Measurements from ENCODE around the gene UTP14A.
"Not testable (repeated sequence)": the region's sequence is repeated elsewhere in the genome, so short reads cannot be mapped to it uniquely, and the experiment has no call there.

The UTP14A gene

GRCh38 chrX:129905787-129906580 is at the start of gene UTP14A:
UTP14A (plus strand) TSS chrX:129906164; CDS start chrX:129906211, 47 bp downstream.
- DNase-seq (ENCODE audit: low spot score), result peak; percentile 96

- DNase-seq (ENCODE audit: low spot score), result not testable (repeated sequence)
These were observed 46.8 kb upstream of the UTP14A start for GRCh38 chrX:129859134-129859533.

DNA sequence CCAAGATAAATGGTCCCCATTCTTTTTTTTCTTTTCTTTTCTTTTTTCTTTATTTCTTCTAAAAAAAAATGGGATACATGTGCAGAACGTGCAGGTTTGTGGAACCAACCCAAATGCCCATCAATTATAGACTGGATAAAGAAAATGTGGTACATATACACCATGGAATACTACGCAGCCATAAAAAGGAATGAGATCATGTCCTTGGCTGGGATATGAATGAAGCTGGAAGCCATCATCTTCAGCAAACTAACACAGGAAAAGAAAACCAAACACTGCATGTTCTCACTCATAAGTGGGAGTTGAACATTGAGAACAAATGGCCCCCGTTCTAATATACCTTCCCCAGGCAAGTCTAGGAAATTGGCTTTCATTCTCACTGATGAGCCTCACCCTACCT is 39.6 kb upstream of the UTP14A start:
- DNase-seq (ENCODE audit: low spot score), result not testable (repeated sequence)

GRCh38 chrX:129872524-129872923 is 33.4 kb upstream of the UTP14A start:
- no peak for DNase-seq (ENCODE audit: low spot score)

GRCh38 chrX:129875669-129876068 is 30.3 kb upstream of the UTP14A start:
- DNase-seq (ENCODE audit: low spot score), result peak; percentile 78

DNA sequence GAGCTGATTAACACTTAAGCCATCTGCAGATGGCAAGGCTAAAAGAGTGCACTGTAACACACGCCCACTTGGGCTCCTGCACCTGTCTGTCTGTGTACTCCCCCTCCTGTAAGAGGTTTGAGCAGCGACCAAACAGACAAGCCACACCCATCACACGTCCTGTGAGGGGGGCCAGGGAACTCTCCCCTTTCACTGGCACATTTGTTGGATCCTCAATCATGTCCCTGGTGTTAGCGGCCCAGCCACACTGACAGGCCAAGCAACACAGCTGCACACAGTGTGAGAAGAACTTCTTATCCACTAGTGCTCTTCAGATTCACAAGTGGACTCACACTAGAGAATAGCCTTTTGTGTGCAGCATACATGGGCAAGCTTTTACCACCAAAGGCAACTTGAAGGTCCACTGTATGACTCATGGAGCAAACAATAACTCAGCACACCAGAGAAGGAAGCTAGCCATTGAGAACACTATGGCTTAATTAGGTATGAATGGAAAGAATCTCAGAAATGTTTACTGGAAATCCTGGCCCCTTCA is 29.1 kb upstream of the UTP14A start:
- DNase-seq (ENCODE audit: low spot score), result peak; percentile 88

DNA sequence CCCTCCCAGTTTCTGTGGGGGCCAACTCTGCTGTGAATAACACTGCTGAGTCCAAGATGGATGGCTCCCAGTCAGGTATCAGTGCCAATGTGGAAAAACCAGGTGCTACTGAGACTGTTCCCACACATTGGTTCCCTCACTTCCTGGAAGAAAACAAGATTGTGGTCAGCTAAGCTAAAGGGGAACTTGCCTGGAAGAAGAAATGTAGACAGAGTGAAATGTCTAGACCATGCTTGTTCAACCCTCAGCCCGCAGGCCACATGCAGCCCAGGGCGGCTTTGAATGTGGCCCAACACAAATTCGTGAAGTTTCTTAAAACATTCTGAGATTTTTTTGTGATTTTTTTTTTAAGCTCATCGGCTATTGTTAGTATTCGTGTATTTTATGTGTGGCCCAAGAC is 28.6 kb upstream of the UTP14A start:
- DNase-seq (ENCODE audit: low spot score), result peak; percentile 30

DNA sequence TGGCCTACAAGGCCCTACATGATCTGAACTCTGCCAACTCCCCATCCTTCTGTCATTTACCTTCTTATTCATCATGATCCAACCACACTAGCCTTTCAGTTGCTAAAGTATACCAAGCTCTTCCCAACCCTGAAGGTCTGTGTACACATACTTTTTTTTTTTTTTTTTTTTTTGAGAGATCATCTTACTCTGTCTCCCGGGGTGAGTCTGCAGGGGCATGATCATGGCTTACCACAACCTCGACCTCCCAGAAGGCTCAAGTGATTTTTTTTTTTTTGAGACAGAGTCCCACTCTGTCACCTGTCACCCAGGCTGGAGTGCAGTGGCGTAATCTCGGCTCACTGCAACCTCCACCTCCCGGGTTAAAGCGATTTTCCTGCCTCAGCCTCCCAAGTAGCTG is 5.9 kb upstream of the UTP14A start:
- DNase-seq (ENCODE audit: low spot score), result no peak

- DNase-seq (ENCODE audit: low spot score), result peak; percentile 87
These were observed 2.7 kb downstream of the UTP14A start for GRCh38 chrX:129908636-129909035.

DNA sequence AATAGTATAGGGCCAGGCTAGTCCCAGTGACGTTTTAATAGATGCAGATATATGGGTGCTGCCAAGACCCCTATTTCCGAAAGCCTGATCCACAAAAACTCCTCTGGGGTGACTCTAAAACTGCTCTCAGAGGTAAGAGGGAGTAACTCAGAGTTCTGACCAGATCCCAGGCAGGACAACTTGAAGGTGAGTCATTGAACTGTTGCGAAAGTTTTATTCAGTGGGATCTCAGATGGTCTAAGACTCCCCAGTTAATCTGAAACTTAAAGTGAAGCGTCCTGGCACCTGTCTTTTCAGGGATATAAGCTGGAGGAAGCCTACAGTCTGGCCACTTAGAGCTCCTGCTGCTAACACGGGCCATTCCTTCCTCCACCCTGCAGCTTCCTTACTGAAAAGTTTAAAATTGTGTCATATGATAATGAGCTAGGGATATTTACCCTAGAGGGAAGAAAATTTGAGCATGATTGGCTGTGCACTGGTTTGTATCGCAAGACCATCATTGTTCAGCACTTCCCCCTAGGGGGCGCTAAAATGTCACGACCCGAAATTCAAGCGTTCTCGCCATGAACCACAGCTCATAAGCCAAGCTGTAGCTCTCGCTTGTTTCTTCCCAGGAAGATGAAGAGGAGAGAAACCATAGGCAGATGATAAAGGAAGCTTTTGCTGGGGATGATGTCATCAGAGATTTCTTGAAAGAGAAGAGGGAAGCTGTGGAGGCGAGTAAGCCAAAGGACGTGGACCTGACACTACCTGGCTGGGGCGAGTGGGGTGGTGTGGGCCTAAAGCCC is 19.5 kb downstream of the UTP14A start:
- DNase-seq (ENCODE audit: low spot score), result peak; percentile 55

DNA sequence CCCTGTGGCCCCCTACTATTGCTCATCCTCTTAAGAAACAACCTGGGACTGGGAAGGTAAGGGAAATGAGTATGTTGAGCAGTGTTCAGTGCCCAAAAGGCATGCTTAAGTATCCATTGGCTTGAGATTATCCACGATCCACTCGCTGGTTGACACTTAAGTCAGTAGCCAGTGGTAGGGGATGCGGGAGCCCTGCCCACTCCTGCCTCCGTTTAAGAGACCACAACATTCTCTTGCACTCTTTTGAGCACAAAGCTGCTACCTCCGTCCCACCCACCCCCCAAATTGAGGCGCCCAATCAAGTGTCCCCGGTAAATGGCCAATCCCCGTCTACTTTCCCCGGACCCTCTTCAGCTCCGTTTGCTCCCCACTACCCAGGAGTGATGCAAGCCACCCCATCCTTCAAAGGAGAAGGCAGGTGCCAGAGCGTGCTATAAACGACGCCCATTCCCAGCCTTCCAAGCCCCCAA is 25.0 kb downstream of the UTP14A start:
- DNase-seq (ENCODE audit: low spot score), result no peak

DNA sequence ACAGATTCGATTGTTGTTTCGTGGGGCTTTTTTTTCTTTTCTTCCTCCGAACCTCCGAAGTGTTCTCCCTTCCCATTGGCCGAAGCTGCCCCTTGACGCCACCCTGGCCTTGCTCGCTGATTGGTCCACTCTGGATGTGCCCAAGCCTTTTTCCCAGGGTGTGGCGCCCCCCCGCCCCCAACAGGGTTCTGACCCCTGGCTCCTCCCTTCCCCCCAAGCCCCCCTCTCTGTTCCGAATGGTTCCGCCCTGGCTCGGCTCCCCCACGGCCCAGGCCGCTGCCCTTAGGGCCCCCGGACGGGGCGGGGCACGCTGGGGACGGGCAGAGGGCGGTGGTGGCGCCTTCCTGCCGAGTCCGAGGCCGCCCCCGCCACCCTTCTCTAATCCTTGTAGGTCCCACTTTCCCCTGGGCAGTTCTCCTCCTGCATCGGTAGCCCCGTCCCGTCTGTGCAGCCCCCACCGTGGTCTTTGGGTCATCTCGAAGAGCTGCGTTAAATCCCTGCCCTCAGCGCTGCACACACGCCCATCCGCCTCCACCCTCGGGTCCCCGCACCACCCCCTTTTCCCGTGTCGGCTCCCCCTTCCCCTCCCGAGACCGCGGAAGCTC is 25.5 kb downstream of the UTP14A start:
- DNase-seq (ENCODE audit: low spot score), result peak; percentile 90

DNA sequence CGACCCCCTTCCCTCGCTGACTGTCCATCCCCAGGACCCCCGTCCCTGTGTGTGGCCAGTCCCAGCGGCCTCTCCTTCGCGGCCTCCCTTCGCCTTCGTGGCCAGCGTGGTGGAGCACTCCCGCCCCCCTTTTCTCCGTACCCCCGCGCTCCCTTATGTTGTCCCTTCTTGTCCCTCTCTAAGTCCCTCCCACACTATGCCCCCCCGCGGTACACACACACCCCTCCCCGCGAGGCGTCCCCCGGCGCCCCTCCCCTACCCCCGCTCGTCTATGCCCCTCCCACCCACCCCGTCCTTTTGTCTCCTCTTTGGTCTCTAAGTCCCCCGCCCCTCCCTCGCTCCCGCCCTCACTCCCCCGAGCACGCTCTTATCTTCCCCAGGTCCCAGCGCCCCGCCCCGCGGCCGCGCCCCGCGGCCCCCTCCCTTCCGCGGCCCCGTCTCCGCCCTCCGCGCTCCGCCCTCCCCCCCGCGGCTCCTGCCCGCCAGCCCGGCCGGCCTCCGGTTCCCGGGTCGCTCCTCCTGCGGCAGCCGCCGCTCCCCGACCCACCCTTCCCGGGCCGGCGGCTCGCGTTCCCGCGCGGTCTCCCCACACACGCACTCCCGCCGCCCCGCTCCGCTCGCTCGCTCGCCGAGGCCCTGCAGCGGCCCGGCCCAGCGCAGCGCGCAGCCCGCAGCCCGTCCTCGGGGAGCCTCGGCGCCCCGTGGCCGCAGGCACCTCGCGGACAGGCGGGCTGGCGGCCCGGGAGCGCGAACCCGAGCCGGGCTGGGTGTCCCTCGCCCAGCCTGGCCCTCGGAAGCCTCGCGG is 26.3 kb downstream of the UTP14A start:
- DNase-seq (ENCODE audit: low spot score), result peak; percentile 85

GRCh38 chrX:129932821-129933321 is 26.9 kb downstream of the UTP14A start:
- peak; percentile 38 for DNase-seq (ENCODE audit: low spot score)

DNA sequence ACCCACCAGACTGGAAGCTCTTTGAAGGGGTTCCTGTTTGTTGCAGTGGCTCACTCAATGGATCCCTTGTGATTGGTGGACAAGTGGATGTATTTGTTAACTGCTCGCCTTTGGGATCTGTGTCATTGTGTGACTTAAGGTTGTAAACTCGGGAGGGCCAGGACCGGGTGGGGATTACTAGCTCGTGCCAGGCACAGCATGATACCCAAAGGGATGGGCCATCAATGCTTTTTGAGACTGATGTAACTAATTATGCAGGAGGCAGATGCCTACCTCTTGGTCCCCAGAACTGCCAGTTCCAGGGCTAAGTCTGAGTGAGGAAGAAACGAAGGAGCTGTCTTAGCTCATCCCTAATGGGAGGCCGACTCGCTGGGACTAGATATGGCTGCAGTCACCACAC is 27.7 kb downstream of the UTP14A start:
- no peak for DNase-seq (ENCODE audit: low spot score)

DNA sequence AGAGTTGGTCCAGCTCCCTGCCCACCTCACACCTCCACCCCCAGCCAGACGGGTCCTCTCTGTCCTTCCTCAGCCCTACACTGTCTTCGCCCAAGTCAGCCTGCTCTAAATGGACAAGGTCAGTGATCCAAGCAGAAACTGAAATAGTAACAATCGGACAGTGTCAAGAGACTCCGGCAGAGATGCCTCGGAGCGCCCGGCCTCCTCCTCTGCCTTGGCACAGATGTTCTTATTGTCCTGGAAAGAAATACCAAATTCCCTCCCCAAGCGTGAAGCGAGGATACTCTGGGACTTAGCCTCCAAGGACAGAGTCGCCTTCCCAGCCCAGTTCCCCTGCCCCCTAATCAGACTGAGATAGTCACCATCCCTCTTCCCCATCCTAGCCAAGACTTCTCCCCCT is 28.5 kb downstream of the UTP14A start:
- DNase-seq (ENCODE audit: low spot score), result no peak

- no peak for DNase-seq (ENCODE audit: low spot score)
These were observed 29.0 kb downstream of the UTP14A start for GRCh38 chrX:129934952-129935351.

DNA sequence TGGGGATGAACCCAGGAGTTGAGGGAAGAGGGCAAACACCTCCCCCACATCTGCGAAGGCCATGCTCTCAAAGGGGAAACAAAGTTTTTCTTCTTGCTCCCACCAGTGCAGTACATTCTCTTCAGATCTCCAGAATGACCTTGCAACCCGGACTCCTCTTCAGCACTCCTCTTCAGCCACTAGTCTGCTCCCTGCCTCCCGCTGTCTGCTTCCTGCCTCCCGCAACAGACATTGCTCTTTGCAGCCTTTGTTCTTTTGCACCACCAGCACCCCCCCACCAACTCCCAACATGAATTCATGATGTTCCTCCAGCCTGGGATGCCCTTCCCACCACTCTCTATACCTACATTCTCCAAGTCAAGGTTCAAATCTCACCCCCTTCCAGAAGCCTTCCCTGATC is 32.1 kb downstream of the UTP14A start:
- DNase-seq (ENCODE audit: low spot score), result peak; percentile 36

- DNase-seq (ENCODE audit: low spot score), result no peak
These were observed 34.0 kb downstream of the UTP14A start for GRCh38 chrX:129939986-129940385.

GRCh38 chrX:129940721-129941120 is 34.8 kb downstream of the UTP14A start:
- no peak for DNase-seq (ENCODE audit: low spot score)

GRCh38 chrX:129945131-129945530 is 39.2 kb downstream of the UTP14A start:
- no peak for DNase-seq (ENCODE audit: low spot score)

- no peak for DNase-seq (ENCODE audit: low spot score)
These were observed 47.3 kb downstream of the UTP14A start for GRCh38 chrX:129953334-129953648.
